ENCODE data around the gene STEAP1B. TPM values are rescaled to one million over a fixed set of nuclear protein-coding genes. Genes with fewer than 3 reads are reported as not detected.
"Not testable (repeated sequence)": the region's sequence is repeated elsewhere in the genome, so short reads cannot be mapped to it uniquely, and the experiment has no call there.

The STEAP1B gene
- total RNA-seq, 2 donors from 2014 or later = 1.2 to 4.1 TPM

GRCh38 chr7:22442882-22443369 lies 57.1 kb downstream of the STEAP1B start:
- DNase-seq (ENCODE audit: low spot score) (no peak), ATAC-seq (peak in 1 of 2 donors; percentile 8)
- Mint-ChIP-seq H3K27me3 (peaks cover 6 to 11% of the 10 kb centered on the region in 2 donors), H3K4me3 (no peak overlapping the region), H3K9me3 (no peaks in the 10 kb centered on the region), H3K27ac (no peak overlapping the region), H3K36me3 (no peaks in the 10 kb centered on the region), H3K4me1 (ENCODE audit: low read depth in 2 of 2) (no peaks in the 10 kb centered on the region)

GRCh38 chr7:22442187-22442881 lies 57.7 kb downstream of the STEAP1B start:
- no peaks in the 10 kb centered on the region for H3K36me3 Mint-ChIP-seq
- DNase-seq (ENCODE audit: low spot score) = no peak
- no peaks in the 10 kb centered on the region for H3K9me3 Mint-ChIP-seq
- no peaks in the 10 kb centered on the region for H3K4me1 Mint-ChIP-seq (ENCODE audit: low read depth in 2 of 2)
- peaks cover 6 to 17% of the 10 kb centered on the region in 2 donors for H3K27me3 Mint-ChIP-seq
- ATAC-seq = peak in 1 of 2 donors; percentile 61
- no peak overlapping the region for H3K27ac Mint-ChIP-seq
- H3K4me3 Mint-ChIP-seq = no peak overlapping the region

GRCh38 chr7:22441157-22441556 lies 58.8 kb downstream of the STEAP1B start:
- ATAC-seq = no peak
- Mint-ChIP-seq H3K36me3 (no peaks in the 10 kb centered on the region), H3K4me1 (ENCODE audit: low read depth in 2 of 2) (no peaks in the 10 kb centered on the region), H3K27me3 (peaks cover 11 to 17% of the 10 kb centered on the region in 2 donors), H3K27ac (no peak overlapping the region), H3K9me3 (no peaks in the 10 kb centered on the region), H3K4me3 (no peak overlapping the region)
- no peak for DNase-seq (ENCODE audit: low spot score)

- DNase-seq (ENCODE audit: low spot score) (no peak), ATAC-seq (no peak)
- Mint-ChIP-seq H3K4me3 (no peak overlapping the region), H3K36me3 (no peaks in the 10 kb centered on the region), H3K4me1 (ENCODE audit: low read depth in 2 of 2) (no peaks in the 10 kb centered on the region), H3K27ac (no peak overlapping the region), H3K9me3 (no peaks in the 10 kb centered on the region), H3K27me3 (peaks cover 9 to 17% of the 10 kb centered on the region in 2 donors)
Observed at GRCh38 chr7:22438994-22439393, 61.0 kb downstream of the STEAP1B start.

- not testable (repeated sequence) for ATAC-seq; H3K36me3 Mint-ChIP-seq; DNase-seq (ENCODE audit: low spot score); H3K9me3 Mint-ChIP-seq; H3K4me1 Mint-ChIP-seq (ENCODE audit: low read depth in 2 of 2); H3K27ac Mint-ChIP-seq; H3K4me3 Mint-ChIP-seq
- peaks cover 9 to 11% of the 10 kb centered on the region in 2 donors for H3K27me3 Mint-ChIP-seq
Observed at GRCh38 chr7:22436552-22436951, 63.4 kb downstream of the STEAP1B start.

- Mint-ChIP-seq H3K27me3 (peaks cover 7 to 11% of the 10 kb centered on the region in 2 donors), H3K36me3 (no peaks in the 10 kb centered on the region), H3K4me3 (no peak overlapping the region), H3K4me1 (ENCODE audit: low read depth in 2 of 2) (no peaks in the 10 kb centered on the region), H3K27ac (no peak overlapping the region), H3K9me3 (no peaks in the 10 kb centered on the region)
- DNase-seq (ENCODE audit: low spot score) = no peak
- no peak for ATAC-seq
Observed at GRCh38 chr7:22435720-22436119, 64.3 kb downstream of the STEAP1B start.

- H3K4me3 Mint-ChIP-seq = no peak overlapping the region
Observed at GRCh38 chr7:22435105-22435504, 64.9 kb downstream of the STEAP1B start.

GRCh38 chr7:22433710-22434460 lies 66.1 kb downstream of the STEAP1B start:
- no peaks in the 10 kb centered on the region for H3K9me3 Mint-ChIP-seq
- peaks cover 7 to 11% of the 10 kb centered on the region in 2 donors for H3K27me3 Mint-ChIP-seq
- no peaks in the 10 kb centered on the region for H3K36me3 Mint-ChIP-seq
- H3K27ac Mint-ChIP-seq = no peak overlapping the region
- no peak overlapping the region for H3K4me3 Mint-ChIP-seq
- DNase-seq (ENCODE audit: low spot score) (no peak), ATAC-seq (no peak)
- H3K4me1 Mint-ChIP-seq (ENCODE audit: low read depth in 2 of 2) = no peaks in the 10 kb centered on the region

More at GRCh38 chr7:22435105-22435504, 64.9 kb downstream of the STEAP1B start:
- H3K9me3 Mint-ChIP-seq = no peaks in the 10 kb centered on the region
- DNase-seq (ENCODE audit: low spot score) (no peak), ATAC-seq (no peak)
- H3K27me3 Mint-ChIP-seq = peaks cover 7 to 11% of the 10 kb centered on the region in 2 donors
- H3K4me1 Mint-ChIP-seq (ENCODE audit: low read depth in 2 of 2) = no peaks in the 10 kb centered on the region
- no peak overlapping the region for H3K27ac Mint-ChIP-seq
- H3K36me3 Mint-ChIP-seq = no peaks in the 10 kb centered on the region

- not testable (repeated sequence) for ATAC-seq; H3K4me1 Mint-ChIP-seq (ENCODE audit: low read depth in 2 of 2); H3K4me3 Mint-ChIP-seq; H3K36me3 Mint-ChIP-seq; H3K27me3 Mint-ChIP-seq; DNase-seq (ENCODE audit: low spot score); H3K9me3 Mint-ChIP-seq; H3K27ac Mint-ChIP-seq
Observed at GRCh38 chr7:22433165-22433700, 66.8 kb downstream of the STEAP1B start.

- peaks cover 0 to 5% of the 10 kb centered on the region in 2 donors for H3K27me3 Mint-ChIP-seq
- no peaks in the 10 kb centered on the region for H3K4me1 Mint-ChIP-seq (ENCODE audit: low read depth in 2 of 2)
- H3K36me3 Mint-ChIP-seq = no peaks in the 10 kb centered on the region
- H3K9me3 Mint-ChIP-seq = no peaks in the 10 kb centered on the region
- no peak for ATAC-seq
- no peak overlapping the region for H3K4me3 Mint-ChIP-seq
- DNase-seq (ENCODE audit: low spot score) = no peak
- no peak overlapping the region for H3K27ac Mint-ChIP-seq
Observed at GRCh38 chr7:22432203-22432718, 67.7 kb downstream of the STEAP1B start.

- H3K27me3 Mint-ChIP-seq = no peaks in the 10 kb centered on the region
- H3K4me3 Mint-ChIP-seq = no peak overlapping the region
- H3K4me1 Mint-ChIP-seq (ENCODE audit: low read depth in 2 of 2) = no peaks in the 10 kb centered on the region
- H3K36me3 Mint-ChIP-seq = no peaks in the 10 kb centered on the region
- no peaks in the 10 kb centered on the region for H3K9me3 Mint-ChIP-seq
- DNase-seq (ENCODE audit: low spot score) (no peak), ATAC-seq (no peak)
- H3K27ac Mint-ChIP-seq = no peak overlapping the region
Observed at GRCh38 chr7:22430457-22430856, 69.5 kb downstream of the STEAP1B start.

- H3K4me3 Mint-ChIP-seq = no peak overlapping the region
- no peak for ATAC-seq
- no peaks in the 10 kb centered on the region for H3K27me3 Mint-ChIP-seq
- DNase-seq (ENCODE audit: low spot score) = no peak
- no peak overlapping the region for H3K27ac Mint-ChIP-seq
- no peaks in the 10 kb centered on the region for H3K36me3 Mint-ChIP-seq
- no peaks in the 10 kb centered on the region for H3K4me1 Mint-ChIP-seq (ENCODE audit: low read depth in 2 of 2)
- H3K9me3 Mint-ChIP-seq = no peaks in the 10 kb centered on the region
Observed at GRCh38 chr7:22429386-22429785, 70.6 kb downstream of the STEAP1B start.

GRCh38 chr7:22427855-22428254 lies 72.1 kb downstream of the STEAP1B start:
- H3K9me3 Mint-ChIP-seq = no peaks in the 10 kb centered on the region
- H3K27me3 Mint-ChIP-seq = no peaks in the 10 kb centered on the region
- no peak overlapping the region for H3K27ac Mint-ChIP-seq
- DNase-seq (ENCODE audit: low spot score) (no peak), ATAC-seq (no peak)
- no peaks in the 10 kb centered on the region for H3K36me3 Mint-ChIP-seq
- no peaks in the 10 kb centered on the region for H3K4me1 Mint-ChIP-seq (ENCODE audit: low read depth in 2 of 2)
- H3K4me3 Mint-ChIP-seq = no peak overlapping the region

- Mint-ChIP-seq H3K36me3 (no peaks in the 10 kb centered on the region), H3K4me3 (no peak overlapping the region), H3K27ac (no peak overlapping the region), H3K9me3 (no peaks in the 10 kb centered on the region), H3K27me3 (no peaks in the 10 kb centered on the region), H3K4me1 (ENCODE audit: low read depth in 2 of 2) (no peaks in the 10 kb centered on the region)
- ATAC-seq = no peak
- DNase-seq (ENCODE audit: low spot score) = no peak
Observed at GRCh38 chr7:22427104-22427503, 72.9 kb downstream of the STEAP1B start.

Measured in natural killer cell treated with Interleukin-12 subunit alpha and Interleukin-12 subunit beta and Interleukin-15 and Interleukin-18, amount 100 ng/mL, for 72 hours (primary cell).